Activated T-helper 17 cell treated with anti-CD3 and anti-CD28 coated beads, Interleukin-2, amount 50 U/mL, for 72 hours (primary cell): ENCODE results near the gene FRMD5. TPM values are rescaled to one million over a fixed set of nuclear protein-coding genes. Genes with fewer than 3 reads are reported as not detected.

Experiments
- ATAC-seq: fragments of 150-1000 bp; cut with Tn5 transposase; replicated peaks from 2 replicates; pipeline ENCODE4 v1.10.0; 2021; ENCODE audit warnings: mild to moderate bottlenecking, moderate library complexity
- H3K27ac Mint-ChIP-seq: one replicate; pipeline ENCODE4 v1.8.0; 2022; ENCODE audit warnings: mixed read lengths
- H3K27me3 Mint-ChIP-seq: one replicate; pipeline ENCODE4 v1.8.0; 2022; ENCODE audit warnings: mixed read lengths
- H3K36me3 Mint-ChIP-seq: one replicate; pipeline ENCODE4 v1.8.0; 2022; ENCODE audit warnings: low read depth, mild to moderate bottlenecking, mixed read lengths
- H3K4me1 Mint-ChIP-seq: one replicate; pipeline ENCODE4 v1.8.0; 2022; ENCODE audit warnings: mixed read lengths
- H3K4me3 Mint-ChIP-seq: one replicate; pipeline ENCODE4 v1.8.0; 2022; ENCODE audit warnings: mild to moderate bottlenecking, mixed read lengths
- H3K9me3 Mint-ChIP-seq: one replicate; pipeline ENCODE4 v1.8.0; 2022; ENCODE audit warnings: mixed read lengths
- total RNA-seq, 2 donors: library from RNA; stranded (reverse); gene quantifications; one replicate each; pipeline ENCODE4 v1.2.3, GENCODE V29; 2022

FRMD5 gene
- total RNA-seq, 2 donors from 2014 or later: 0.26 to 0.66 TPM

- Mint-ChIP-seq H3K4me3 (no peak overlapping the region), H3K27ac (no peak overlapping the region), H3K4me1 (no peaks in the 10 kb centered on the region), H3K36me3 (no peaks in the 10 kb centered on the region), H3K9me3 (no peaks in the 10 kb centered on the region), H3K27me3 (no peaks in the 10 kb centered on the region)
- no peak for ATAC-seq
These were observed 276.4 kb downstream of the FRMD5 start for GRCh38 chr15:43918717-43919116.

GRCh38 chr15:43916326-43916660 is 278.8 kb downstream of the FRMD5 start:
- ATAC-seq: no peak
- H3K4me1 Mint-ChIP-seq: no peaks in the 10 kb centered on the region
- no peak overlapping the region for H3K4me3 Mint-ChIP-seq
- no peak overlapping the region for H3K27ac Mint-ChIP-seq
- H3K9me3 Mint-ChIP-seq: no peaks in the 10 kb centered on the region
- H3K27me3 Mint-ChIP-seq: no peaks in the 10 kb centered on the region
- H3K36me3 Mint-ChIP-seq: no peaks in the 10 kb centered on the region

- H3K9me3 Mint-ChIP-seq: no peaks in the 10 kb centered on the region
- no peaks in the 10 kb centered on the region for H3K4me1 Mint-ChIP-seq
- H3K36me3 Mint-ChIP-seq: no peaks in the 10 kb centered on the region
- no peaks in the 10 kb centered on the region for H3K27me3 Mint-ChIP-seq
- ATAC-seq: no peak
- H3K27ac Mint-ChIP-seq: no peak overlapping the region
- no peak overlapping the region for H3K4me3 Mint-ChIP-seq
These were observed 279.3 kb downstream of the FRMD5 start for GRCh38 chr15:43915631-43916325.

- Mint-ChIP-seq H3K36me3 (no peaks in the 10 kb centered on the region), H3K9me3 (no peaks in the 10 kb centered on the region), H3K27me3 (no peaks in the 10 kb centered on the region), H3K4me1 (no peaks in the 10 kb centered on the region), H3K4me3 (no peak overlapping the region), H3K27ac (no peak overlapping the region)
- ATAC-seq: no peak
These were observed 281.1 kb downstream of the FRMD5 start for GRCh38 chr15:43913941-43914340.

DNA sequence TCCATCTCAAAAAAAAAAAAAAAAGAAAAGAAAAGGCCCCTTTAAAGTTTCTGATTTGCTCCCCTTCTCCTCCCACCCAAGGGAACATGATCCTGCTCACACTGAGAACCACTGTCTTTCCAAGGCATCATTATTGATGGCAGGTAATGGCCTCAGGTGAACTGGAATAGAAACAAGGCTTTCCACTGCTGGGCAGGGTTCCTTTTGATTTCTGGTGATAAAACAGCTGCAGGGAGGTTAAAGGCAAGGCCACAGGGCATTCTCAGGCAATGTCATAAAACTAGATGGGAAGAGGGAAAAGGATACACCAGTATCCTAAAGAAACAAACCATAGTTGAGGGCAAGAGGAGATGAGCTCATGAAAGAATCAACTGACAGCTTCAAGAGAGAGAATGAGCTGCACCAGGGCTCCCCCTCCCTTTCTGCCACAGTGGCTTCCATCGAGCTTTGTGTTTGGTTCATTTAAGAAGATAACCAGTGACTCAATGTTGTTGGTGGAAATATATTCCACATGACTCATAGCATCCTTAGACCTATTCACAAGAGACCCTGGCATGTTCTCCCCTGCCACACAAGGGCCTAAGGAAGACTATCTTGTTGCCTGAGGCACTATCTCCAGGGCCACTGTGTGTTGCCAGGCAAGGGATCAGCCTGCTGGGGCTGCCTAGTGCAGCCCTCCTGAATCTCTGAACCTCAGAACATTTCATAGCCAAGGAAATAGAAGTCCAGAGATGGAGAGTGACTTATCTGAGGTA is 281.9 kb downstream of the FRMD5 start:
- Mint-ChIP-seq H3K4me3 (no peak overlapping the region), H3K36me3 (no peaks in the 10 kb centered on the region), H3K27me3 (no peaks in the 10 kb centered on the region), H3K27ac (no peak overlapping the region), H3K4me1 (no peaks in the 10 kb centered on the region), H3K9me3 (no peaks in the 10 kb centered on the region)
- peak; percentile 72 for ATAC-seq

DNA sequence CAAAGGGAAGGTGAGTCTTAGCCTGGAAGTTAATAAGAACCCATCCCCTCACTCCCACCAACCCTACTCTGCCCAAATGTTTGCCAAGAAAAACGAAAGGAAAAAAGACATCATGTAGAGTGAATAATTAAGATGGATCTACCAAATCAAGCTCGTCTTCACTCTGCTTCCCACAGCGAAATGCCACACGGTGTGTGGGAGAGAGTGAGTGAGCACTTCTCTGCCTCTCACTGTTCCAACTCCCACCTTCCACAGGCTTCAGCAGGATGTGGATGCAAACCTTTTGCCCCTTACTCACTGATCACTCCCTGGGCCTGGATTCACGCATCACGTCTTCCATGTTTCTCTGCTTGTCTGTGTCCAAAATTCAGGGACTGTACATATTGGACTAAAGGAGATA is 282.9 kb downstream of the FRMD5 start:
- H3K4me1 Mint-ChIP-seq: no peaks in the 10 kb centered on the region
- H3K36me3 Mint-ChIP-seq: no peaks in the 10 kb centered on the region
- ATAC-seq: no peak
- no peak overlapping the region for H3K4me3 Mint-ChIP-seq
- no peak overlapping the region for H3K27ac Mint-ChIP-seq
- H3K9me3 Mint-ChIP-seq: no peaks in the 10 kb centered on the region
- H3K27me3 Mint-ChIP-seq: no peaks in the 10 kb centered on the region

GRCh38 chr15:43911235-43911781 is 283.8 kb downstream of the FRMD5 start:
- Mint-ChIP-seq H3K4me3 (no peak overlapping the region), H3K27ac (no peak overlapping the region), H3K9me3 (no peaks in the 10 kb centered on the region), H3K36me3 (no peaks in the 10 kb centered on the region), H3K4me1 (no peaks in the 10 kb centered on the region), H3K27me3 (no peaks in the 10 kb centered on the region)
- no peak for ATAC-seq

- Mint-ChIP-seq H3K9me3 (no peaks in the 10 kb centered on the region), H3K27ac (no peak overlapping the region), H3K27me3 (no peaks in the 10 kb centered on the region), H3K4me1 (peaks cover 5% of the 10 kb centered on the region), H3K4me3 (no peak overlapping the region), H3K36me3 (no peaks in the 10 kb centered on the region)
- no peak for ATAC-seq
These were observed 286.5 kb downstream of the FRMD5 start for GRCh38 chr15:43908516-43909050.

- Mint-ChIP-seq H3K9me3 (no peaks in the 10 kb centered on the region), H3K4me3 (no peak overlapping the region), H3K27me3 (no peaks in the 10 kb centered on the region), H3K27ac (no peak overlapping the region), H3K36me3 (no peaks in the 10 kb centered on the region), H3K4me1 (peaks cover 5% of the 10 kb centered on the region)
- ATAC-seq: no peak
These were observed 289.3 kb downstream of the FRMD5 start for GRCh38 chr15:43905755-43906154.

- H3K36me3 Mint-ChIP-seq: no peaks in the 10 kb centered on the region
- H3K27me3 Mint-ChIP-seq: no peaks in the 10 kb centered on the region
- peaks cover 5% of the 10 kb centered on the region for H3K4me1 Mint-ChIP-seq
- ATAC-seq: peak; percentile 73
- H3K27ac Mint-ChIP-seq: peak overlapping the region; percentile 14
- H3K4me3 Mint-ChIP-seq: no peak overlapping the region
- H3K9me3 Mint-ChIP-seq: no peaks in the 10 kb centered on the region
These were observed 291.2 kb downstream of the FRMD5 start for GRCh38 chr15:43903864-43904290.

DNA sequence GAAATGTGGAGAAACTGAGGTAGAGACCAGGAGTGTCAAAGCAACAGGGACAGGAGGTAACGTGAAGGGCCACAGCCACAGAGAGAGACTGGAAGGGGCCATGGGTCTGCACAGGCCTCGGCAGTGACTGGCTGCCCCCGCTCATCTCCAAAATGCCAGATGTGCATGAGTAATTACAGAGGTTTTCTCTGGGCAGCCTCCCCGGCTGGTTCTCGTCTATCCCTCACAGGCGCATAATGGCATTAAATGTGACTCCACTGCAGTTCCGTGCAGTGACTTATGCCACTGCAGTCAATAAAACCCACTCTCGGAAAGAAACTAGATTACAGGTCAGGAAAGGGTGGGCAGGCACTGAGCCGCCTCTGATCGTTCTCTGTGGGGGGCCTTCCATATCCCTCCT is 293.6 kb downstream of the FRMD5 start:
- Mint-ChIP-seq H3K9me3 (no peaks in the 10 kb centered on the region), H3K4me1 (peaks cover 5% of the 10 kb centered on the region), H3K27me3 (no peaks in the 10 kb centered on the region), H3K36me3 (no peaks in the 10 kb centered on the region), H3K4me3 (no peak overlapping the region), H3K27ac (no peak overlapping the region)
- ATAC-seq: no peak

- peaks cover 5% of the 10 kb centered on the region for H3K4me1 Mint-ChIP-seq
- H3K27me3 Mint-ChIP-seq: no peaks in the 10 kb centered on the region
- no peak overlapping the region for H3K27ac Mint-ChIP-seq
- no peak overlapping the region for H3K4me3 Mint-ChIP-seq
- H3K9me3 Mint-ChIP-seq: no peaks in the 10 kb centered on the region
- no peaks in the 10 kb centered on the region for H3K36me3 Mint-ChIP-seq
- ATAC-seq: no peak
These were observed 294.1 kb downstream of the FRMD5 start for GRCh38 chr15:43900996-43901395.

DNA sequence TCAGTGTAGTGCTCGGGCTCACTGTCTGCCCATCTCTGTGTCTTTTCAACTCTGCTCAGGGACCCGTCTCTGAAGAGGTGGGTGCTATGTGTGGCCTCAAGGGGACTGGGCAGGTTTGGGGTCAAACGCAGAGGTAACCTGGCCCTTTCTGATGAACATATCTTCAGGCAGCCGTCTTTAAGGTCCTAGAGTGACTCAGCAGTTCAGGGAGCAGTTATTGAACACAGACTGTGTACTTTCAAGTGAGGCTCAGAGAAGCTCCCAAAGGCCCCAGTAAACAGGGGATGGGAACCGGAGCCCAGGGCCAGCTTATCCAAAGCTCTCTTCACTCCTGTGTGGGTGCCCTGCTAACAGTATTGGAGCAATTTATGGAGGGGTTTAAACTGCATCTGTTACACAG is 295.1 kb downstream of the FRMD5 start:
- H3K4me3 Mint-ChIP-seq: no peak overlapping the region
- H3K27ac Mint-ChIP-seq: no peak overlapping the region
- no peak for ATAC-seq
- no peaks in the 10 kb centered on the region for H3K36me3 Mint-ChIP-seq
- peaks cover 5% of the 10 kb centered on the region for H3K4me1 Mint-ChIP-seq
- no peaks in the 10 kb centered on the region for H3K27me3 Mint-ChIP-seq
- no peaks in the 10 kb centered on the region for H3K9me3 Mint-ChIP-seq

DNA sequence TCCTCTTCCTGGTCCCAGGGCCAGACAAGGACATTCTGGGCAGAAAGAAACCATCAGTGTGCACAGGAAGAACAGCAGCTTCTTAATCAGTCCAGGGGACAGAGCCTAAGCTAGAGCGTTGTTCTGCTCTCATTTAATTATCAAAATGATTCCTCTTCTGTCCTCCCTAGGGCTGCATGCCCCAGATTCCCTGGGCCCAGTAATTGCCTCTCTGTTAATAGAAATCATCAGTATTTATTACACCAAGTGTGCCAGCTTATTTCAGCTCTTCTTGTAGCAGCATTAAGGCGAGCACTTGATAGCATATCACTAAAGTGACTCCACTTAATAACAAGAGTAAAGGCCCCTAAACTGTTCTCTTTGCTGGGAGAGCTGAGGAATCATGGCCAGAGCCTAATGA is 296.2 kb downstream of the FRMD5 start:
- no peak overlapping the region for H3K4me3 Mint-ChIP-seq
- no peaks in the 10 kb centered on the region for H3K27me3 Mint-ChIP-seq
- ATAC-seq: no peak
- H3K9me3 Mint-ChIP-seq: no peaks in the 10 kb centered on the region
- H3K27ac Mint-ChIP-seq: no peak overlapping the region
- no peaks in the 10 kb centered on the region for H3K36me3 Mint-ChIP-seq
- H3K4me1 Mint-ChIP-seq: peaks cover 3% of the 10 kb centered on the region

DNA sequence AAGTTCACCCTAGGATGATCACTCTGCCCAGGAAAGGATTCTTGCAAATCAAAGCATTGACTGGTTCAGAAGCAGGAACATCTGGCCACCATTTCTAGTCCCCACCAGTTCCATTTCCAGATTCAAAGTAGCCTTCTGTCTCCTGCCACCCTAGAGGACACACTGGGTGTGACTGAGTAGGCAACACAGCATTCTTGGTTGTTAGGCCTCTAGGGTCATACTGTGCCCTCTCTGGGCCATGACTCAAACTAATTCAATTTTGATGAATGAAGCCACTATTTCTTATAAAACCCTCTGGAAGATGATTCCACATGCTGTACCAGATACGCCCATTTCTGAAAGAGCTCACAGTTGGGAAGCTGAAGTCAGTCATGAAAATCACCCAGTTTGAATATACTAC is 298.5 kb downstream of the FRMD5 start:
- Mint-ChIP-seq H3K4me3 (no peak overlapping the region), H3K4me1 (no peaks in the 10 kb centered on the region), H3K36me3 (no peaks in the 10 kb centered on the region), H3K27me3 (no peaks in the 10 kb centered on the region), H3K27ac (peak overlapping the region; percentile 39), H3K9me3 (no peaks in the 10 kb centered on the region)
- ATAC-seq: no peak
